Parathyroid adenoma (tissue), 2 donors: Measurements from ENCODE around the gene TRIM52.

Source experiments
- H2AFZ ChIP-seq: fragments of 300-600 bp; sonication (generic); one replicate; pipeline ENCODE4 v1.7.0; 2017; ENCODE audit warnings: antibody characterized with exemption, mild to moderate bottlenecking
- H3K27ac ChIP-seq: fragments of 300-600 bp; sonication (generic); one replicate; pipeline ENCODE4 v1.7.0; 2017
- H3K27me3 ChIP-seq: fragments of 300-600 bp; sonication (generic); one replicate; pipeline ENCODE4 v1.7.0; 2017; ENCODE audit warnings: low read length; ENCODE audit not compliant: control insufficient read depth, insufficient read depth
- H3K36me3 ChIP-seq: fragments of 300-600 bp; sonication (generic); one replicate; pipeline ENCODE4 v1.7.0; 2017; ENCODE audit warnings: low read length; ENCODE audit not compliant: control insufficient read depth, insufficient read depth
- H3K4me1 ChIP-seq: fragments of 300-600 bp; sonication (generic); one replicate; pipeline ENCODE4 v1.7.0; 2017; ENCODE audit warnings: control low read depth
- H3K4me2 ChIP-seq: fragments of 300-600 bp; sonication (generic); one replicate; pipeline ENCODE4 v1.7.0; 2017; ENCODE audit warnings: low read length
- H3K4me3 ChIP-seq: fragments of 300-600 bp; sonication (generic); one replicate; pipeline ENCODE4 v1.7.0; 2017; ENCODE audit warnings: low read depth, low read length
- H3K79me2 ChIP-seq: fragments of 300-600 bp; sonication (generic); one replicate; pipeline ENCODE4 v1.7.0; 2017; ENCODE audit warnings: control low read depth
- H3K9ac ChIP-seq: fragments of 300-600 bp; sonication (generic); one replicate; pipeline ENCODE4 v1.7.0; 2017; ENCODE audit warnings: mild to moderate bottlenecking
- H3K9me3 ChIP-seq: fragments of 300-600 bp; sonication (generic); one replicate; pipeline ENCODE4 v1.7.0; 2017; ENCODE audit warnings: low read length; ENCODE audit not compliant: control insufficient read depth
- TF ChIP-seq, protein P1 (sequence below): fragments of 300-600 bp; sonication (generic); IDR thresholded peaks from one replicate; pipeline ENCODE4 v1.7.0; 2017; ENCODE audit warnings: antibody characterized with exemption, mild to moderate bottlenecking
- donor health status: primary hyperparathyroidism.

Gene TRIM52

DNA sequence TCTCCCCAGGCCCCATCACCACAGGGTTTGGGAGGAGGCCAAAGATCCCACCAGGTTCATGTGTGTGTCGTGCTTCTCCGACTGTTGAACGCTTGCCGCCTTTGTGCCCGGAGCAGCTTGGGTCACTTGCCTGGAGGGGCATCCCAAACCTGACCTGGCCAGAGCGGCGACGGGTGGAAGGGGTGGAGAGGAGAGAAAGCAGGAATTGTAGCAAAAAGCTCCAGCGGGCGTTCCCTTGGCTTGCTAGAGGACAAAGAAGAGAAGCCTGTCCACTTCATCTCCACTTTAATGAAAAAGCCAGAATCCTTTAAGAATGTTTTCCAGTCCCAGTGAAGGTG lies 40.8 kb downstream of the TRIM52 start:
- Histone ChIP-seq H3K9me3 (no peaks in the 10 kb centered on the region), H3K4me1 (peaks cover 7% of the 10 kb centered on the region), H3K9ac (no peak overlapping the region), H3K36me3 (no peaks in the 10 kb centered on the region), H3K27me3 (no peaks in the 10 kb centered on the region), H3K4me3 (no peak overlapping the region), H3K4me2 (no peak overlapping the region), H3K79me2 (peaks cover 3% of the 10 kb centered on the region), H2AFZ (no peak overlapping the region), H3K27ac (no peak overlapping the region)
- TF ChIP-seq, protein P1, sequence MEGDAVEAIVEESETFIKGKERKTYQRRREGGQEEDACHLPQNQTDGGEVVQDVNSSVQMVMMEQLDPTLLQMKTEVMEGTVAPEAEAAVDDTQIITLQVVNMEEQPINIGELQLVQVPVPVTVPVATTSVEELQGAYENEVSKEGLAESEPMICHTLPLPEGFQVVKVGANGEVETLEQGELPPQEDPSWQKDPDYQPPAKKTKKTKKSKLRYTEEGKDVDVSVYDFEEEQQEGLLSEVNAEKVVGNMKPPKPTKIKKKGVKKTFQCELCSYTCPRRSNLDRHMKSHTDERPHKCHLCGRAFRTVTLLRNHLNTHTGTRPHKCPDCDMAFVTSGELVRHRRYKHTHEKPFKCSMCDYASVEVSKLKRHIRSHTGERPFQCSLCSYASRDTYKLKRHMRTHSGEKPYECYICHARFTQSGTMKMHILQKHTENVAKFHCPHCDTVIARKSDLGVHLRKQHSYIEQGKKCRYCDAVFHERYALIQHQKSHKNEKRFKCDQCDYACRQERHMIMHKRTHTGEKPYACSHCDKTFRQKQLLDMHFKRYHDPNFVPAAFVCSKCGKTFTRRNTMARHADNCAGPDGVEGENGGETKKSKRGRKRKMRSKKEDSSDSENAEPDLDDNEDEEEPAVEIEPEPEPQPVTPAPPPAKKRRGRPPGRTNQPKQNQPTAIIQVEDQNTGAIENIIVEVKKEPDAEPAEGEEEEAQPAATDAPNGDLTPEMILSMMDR = no peak

DNA sequence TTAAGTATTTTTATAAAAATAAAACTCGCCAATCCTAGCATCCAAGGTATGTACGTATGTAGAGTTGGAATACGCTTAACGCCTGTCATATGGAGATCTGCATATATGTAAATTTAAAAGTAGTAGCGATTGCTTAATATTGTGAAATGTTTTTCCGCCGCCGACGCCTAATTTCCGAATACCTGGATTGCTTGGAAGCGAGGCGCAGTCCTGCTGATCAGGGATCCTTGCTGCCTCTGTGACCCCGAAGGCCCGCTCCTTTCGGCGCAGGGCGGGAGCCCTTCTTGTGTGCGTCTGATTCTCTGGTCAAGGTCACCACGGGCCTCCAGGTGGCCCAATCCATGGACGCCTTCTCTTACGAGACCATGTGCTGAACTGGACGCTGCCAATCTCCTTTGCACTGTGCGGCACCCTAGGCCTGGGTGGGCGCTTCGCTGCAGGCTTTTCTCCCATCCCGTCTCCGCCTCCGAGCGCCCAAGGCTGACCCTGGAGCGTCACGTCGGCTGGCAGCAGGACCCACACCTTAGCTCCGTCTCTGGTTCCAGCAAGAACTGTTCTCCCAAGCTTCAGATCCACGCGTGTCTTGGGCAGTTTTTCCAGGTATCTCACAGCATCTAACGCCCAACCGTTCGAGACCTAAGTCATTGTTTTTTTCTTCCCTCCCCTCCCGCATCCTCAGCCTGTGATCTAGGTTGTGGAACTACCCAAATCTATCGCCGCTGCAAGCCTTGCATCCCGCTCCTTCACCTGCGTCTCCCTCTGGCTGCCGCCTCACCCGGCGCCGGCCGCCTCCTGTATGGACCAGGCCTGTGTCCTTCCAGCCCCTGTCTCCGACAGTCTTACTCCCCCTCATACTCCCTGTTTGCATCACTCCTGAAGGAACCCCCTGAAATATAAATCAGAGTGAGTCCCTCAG lies 41.4 kb downstream of the TRIM52 start:
- no peaks in the 10 kb centered on the region for H3K27me3 ChIP-seq
- H3K9me3 ChIP-seq = no peaks in the 10 kb centered on the region
- H3K4me3 ChIP-seq = no peak overlapping the region
- no peak overlapping the region for H3K27ac ChIP-seq
- no peaks in the 10 kb centered on the region for H3K36me3 ChIP-seq
- H3K4me1 ChIP-seq = peaks cover 3% of the 10 kb centered on the region
- peaks cover 3% of the 10 kb centered on the region for H3K79me2 ChIP-seq
- H3K9ac ChIP-seq = no peak overlapping the region
- no peak overlapping the region for H2AFZ ChIP-seq
- no peak overlapping the region for H3K4me2 ChIP-seq
- TF ChIP-seq, protein P1 = no peak

DNA sequence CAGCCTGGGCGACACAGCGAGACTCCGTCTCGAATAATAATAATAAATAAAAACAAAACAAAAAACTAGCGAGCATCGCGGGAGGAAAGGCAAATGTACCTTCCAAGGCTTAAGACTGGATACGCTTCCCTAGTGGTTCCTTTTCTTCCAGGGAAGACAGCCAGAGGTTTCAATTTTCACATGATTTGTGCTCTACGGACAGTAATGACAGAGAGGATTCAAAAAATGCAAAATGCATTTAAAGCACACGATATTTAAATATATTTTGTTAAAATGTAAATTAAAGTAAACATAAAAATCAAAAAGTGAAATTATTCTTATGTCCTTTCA lies 42.2 kb downstream of the TRIM52 start:
- peak overlapping the region; percentile 94 for H2AFZ ChIP-seq
- no peaks in the 10 kb centered on the region for H3K27me3 ChIP-seq
- no peak overlapping the region for H3K9ac ChIP-seq
- no peak overlapping the region for H3K27ac ChIP-seq
- H3K4me2 ChIP-seq = no peak overlapping the region
- peak overlapping the region; percentile 65 for H3K4me3 ChIP-seq
- no peaks in the 10 kb centered on the region for H3K79me2 ChIP-seq
- H3K9me3 ChIP-seq = no peaks in the 10 kb centered on the region
- no peaks in the 10 kb centered on the region for H3K36me3 ChIP-seq
- no peaks in the 10 kb centered on the region for H3K4me1 ChIP-seq
- TF ChIP-seq, protein P1 = no peak

DNA sequence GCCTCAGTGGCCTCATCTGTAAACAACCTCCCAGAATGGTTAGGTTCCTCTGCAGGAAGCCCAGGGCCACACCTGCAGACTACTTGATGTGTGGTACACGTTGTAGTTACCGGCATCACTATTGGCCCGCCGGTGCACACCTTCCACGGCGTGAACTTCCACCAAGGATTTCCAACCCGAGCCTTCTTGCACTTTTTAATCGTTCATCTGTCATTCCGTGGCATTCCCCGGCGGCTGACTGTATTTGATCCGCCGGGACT lies 43.2 kb downstream of the TRIM52 start:
- Histone ChIP-seq H3K4me1 (no peaks in the 10 kb centered on the region), H3K79me2 (no peaks in the 10 kb centered on the region), H3K4me3 (peak overlapping the region; percentile 65), H3K9ac (no peak overlapping the region), H3K4me2 (peak overlapping the region; percentile 74), H2AFZ (peak overlapping the region; percentile 94), H3K27me3 (no peaks in the 10 kb centered on the region), H3K36me3 (no peaks in the 10 kb centered on the region), H3K9me3 (no peaks in the 10 kb centered on the region), H3K27ac (peak overlapping the region; percentile 52)
- TF ChIP-seq, protein P1 = no peak

DNA sequence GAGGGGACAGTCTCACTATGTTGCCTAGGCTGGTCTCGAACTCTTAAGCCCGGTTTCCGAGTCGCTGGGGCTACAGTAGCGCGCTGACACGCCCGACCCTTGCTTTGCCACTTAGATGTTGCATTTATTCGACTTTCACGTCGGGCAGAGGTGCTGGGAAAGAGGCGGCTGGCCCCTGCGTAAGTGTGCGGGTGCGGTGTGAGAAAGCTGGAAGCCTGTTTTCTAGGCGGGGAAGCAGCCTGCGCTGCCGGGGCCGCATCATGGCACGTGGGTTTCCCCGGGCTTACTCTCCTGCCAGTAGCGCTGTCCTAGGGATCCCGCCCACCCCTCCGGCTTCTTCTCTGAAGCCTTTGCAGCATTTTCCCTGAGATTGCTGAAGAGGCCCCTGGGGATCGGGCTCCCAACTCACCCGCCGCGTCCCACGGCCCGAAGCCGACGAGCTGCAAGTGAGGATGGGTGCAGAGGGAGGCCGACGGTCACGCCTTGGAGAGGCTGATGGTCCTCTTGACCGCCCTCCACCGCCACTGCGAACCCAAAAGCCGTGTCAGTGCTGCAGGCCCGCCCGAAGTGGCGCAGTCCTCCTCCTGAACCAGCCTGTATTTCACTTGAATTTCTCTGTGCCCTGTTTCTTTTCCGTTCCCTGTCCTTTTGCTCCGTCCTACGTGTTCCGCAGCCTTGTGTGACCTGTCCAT lies 43.7 kb downstream of the TRIM52 start:
- Histone ChIP-seq H3K27me3 (no peaks in the 10 kb centered on the region), H3K4me2 (peak overlapping the region; percentile 74), H3K9me3 (no peaks in the 10 kb centered on the region), H3K4me1 (no peaks in the 10 kb centered on the region), H3K9ac (no peak overlapping the region), H3K4me3 (peak overlapping the region; percentile 65), H3K79me2 (no peaks in the 10 kb centered on the region), H3K27ac (peak overlapping the region; percentile 52), H3K36me3 (no peaks in the 10 kb centered on the region), H2AFZ (peak overlapping the region; percentile 94)
- TF ChIP-seq, protein P1 = no peak
